Mucosa of rectum (tissue), 2 donors: ENCODE measurements around the gene UBE2J2.

ENCODE experiments used
- H3K27ac ChIP-seq, 2 donors: one replicate each; pipeline ENCODE4 v1.7.0; 2013; ENCODE audit warnings: inconsistent platforms in 2 of 2, low read depth in 2 of 2, low read length in 2 of 2
- H3K27me3 ChIP-seq, 2 donors: one replicate each; pipeline ENCODE4 v1.7.0; 2013; ENCODE audit warnings: low read length in 2 of 2; ENCODE audit not compliant: control insufficient read depth in 2 of 2, insufficient read depth in 2 of 2
- H3K36me3 ChIP-seq, 2 donors: one replicate each; pipeline ENCODE4 v1.7.0; 2013; ENCODE audit warnings: low read length in 2 of 2; ENCODE audit not compliant: control insufficient read depth in 2 of 2, insufficient read depth in 2 of 2
- H3K4me1 ChIP-seq, 2 donors: one replicate each; pipeline ENCODE4 v1.7.0; 2013; ENCODE audit warnings: low read length in 2 of 2, mild to moderate bottlenecking in 1 of 2; ENCODE audit not compliant: control insufficient read depth in 2 of 2, insufficient read depth in 2 of 2
- H3K4me3 ChIP-seq, 2 donors: one replicate each; pipeline ENCODE4 v1.7.0; 2013; ENCODE audit warnings: low read length in 2 of 2
- H3K9ac ChIP-seq, 2 donors: one replicate each; pipeline ENCODE4 v1.7.0; 2013; ENCODE audit warnings: low read length in 2 of 2, low read depth in 1 of 2, mild to moderate bottlenecking in 1 of 2
- H3K9me3 ChIP-seq, 2 donors: one replicate each; pipeline ENCODE4 v1.7.0; 2013; ENCODE audit warnings: low read length in 2 of 2; ENCODE audit not compliant: control insufficient read depth in 2 of 2
- donor health status: healthy.
- donor health status: Normal muscosa, but diverticular disease.

The UBE2J2 gene

DNA sequence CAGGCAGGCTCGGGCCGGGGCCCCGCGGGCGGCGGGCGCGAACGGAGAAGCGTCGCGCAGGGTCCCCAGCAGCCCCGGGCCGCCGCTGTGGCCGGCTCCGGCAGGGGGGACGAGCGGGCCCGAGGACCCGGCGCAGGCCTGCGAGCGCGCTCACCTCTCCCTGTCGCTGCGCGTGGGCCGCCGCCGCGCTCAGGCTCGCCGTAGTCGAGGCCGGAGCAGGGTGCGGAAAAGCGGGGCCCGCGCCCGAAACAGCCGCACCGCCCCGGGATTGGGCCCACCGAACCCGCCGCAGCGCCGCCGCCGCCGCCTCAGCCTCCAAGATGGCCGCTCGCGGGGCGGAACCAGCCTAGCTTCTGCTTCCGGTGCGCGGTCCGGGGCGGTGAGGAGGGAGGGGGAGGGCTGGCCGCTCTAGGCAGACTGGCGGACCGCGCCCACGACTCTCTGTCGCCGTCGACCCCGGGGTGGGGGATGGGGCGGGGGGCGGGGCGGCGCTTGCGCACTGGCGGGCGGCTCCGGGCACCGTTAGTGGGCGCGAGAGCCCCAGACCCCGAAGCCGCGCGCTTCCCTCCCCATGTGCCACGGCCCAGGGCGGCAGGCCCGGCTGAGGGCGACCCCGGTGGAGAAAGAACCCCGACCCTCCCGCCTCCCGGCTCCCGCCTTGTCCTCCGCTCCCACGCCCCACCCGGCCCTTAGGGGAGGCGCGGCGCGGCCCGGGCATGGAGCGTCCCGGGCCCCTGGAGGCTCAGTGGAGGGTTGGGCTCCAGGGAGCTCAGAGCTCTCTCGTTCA, at the start of gene UBE2J2:
TSS of gene UBE2J2 (minus strand) at position 343 of the 787 bp plus-strand sequence. CDS start 5,862 bp downstream, outside the sequence.
- H3K4me3 ChIP-seq = peak within 1 kb of the TSS; percentile 78 to 87
- peak within 1 kb of the TSS; percentile 75 to 80 for H3K27ac ChIP-seq
- peaks cover 0 to 4% of the 10 kb centered on the region in 2 donors for H3K36me3 ChIP-seq
- peaks cover 21 to 29% of the 10 kb centered on the region in 2 donors for H3K4me1 ChIP-seq
- H3K9ac ChIP-seq = peak within 1 kb of the TSS; percentile 90 to 93
- no peaks in the 10 kb centered on the region for H3K9me3 ChIP-seq
- H3K27me3 ChIP-seq = no peaks in the 10 kb centered on the region

GRCh38 chr1:1322952-1323351, 49.3 kb upstream of the UBE2J2 start:
- no peak overlapping the region for H3K9ac ChIP-seq
- no peaks in the 10 kb centered on the region for H3K9me3 ChIP-seq
- H3K4me1 ChIP-seq = peaks cover 20 to 27% of the 10 kb centered on the region in 2 donors
- peaks cover 12 to 15% of the 10 kb centered on the region in 2 donors for H3K36me3 ChIP-seq
- H3K4me3 ChIP-seq = no peak overlapping the region
- no peak overlapping the region for H3K27ac ChIP-seq
- no peaks in the 10 kb centered on the region for H3K27me3 ChIP-seq

DNA sequence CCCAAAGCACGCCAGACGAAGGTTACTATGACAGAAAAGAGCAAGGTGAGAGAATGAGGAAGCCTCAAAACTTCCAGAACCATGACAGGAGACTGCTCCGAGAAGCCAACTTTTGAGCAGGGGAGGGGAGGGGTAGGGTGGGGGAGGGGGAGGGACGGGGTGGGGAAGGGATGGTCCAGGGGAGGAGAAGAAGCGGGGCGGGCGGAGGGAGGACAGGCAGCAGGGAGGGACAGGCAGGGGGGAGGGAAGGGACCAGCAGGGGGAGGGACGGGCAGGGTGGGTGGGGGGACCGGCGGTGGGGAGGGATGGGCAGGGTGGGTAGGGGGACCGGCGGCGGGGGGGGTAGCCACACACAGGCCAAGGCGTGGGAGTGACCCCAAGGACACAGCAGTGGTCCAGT, 48.8 kb upstream of the UBE2J2 start:
- Histone ChIP-seq H3K4me1 (peaks cover 20 to 29% of the 10 kb centered on the region in 2 donors), H3K36me3 (peaks cover 7 to 18% of the 10 kb centered on the region in 2 donors)

GRCh38 chr1:1321477-1321876, 47.8 kb upstream of the UBE2J2 start:
- H3K9ac ChIP-seq = no peak overlapping the region
- no peaks in the 10 kb centered on the region for H3K9me3 ChIP-seq
- peaks cover 18 to 29% of the 10 kb centered on the region in 2 donors for H3K4me1 ChIP-seq
- H3K27me3 ChIP-seq = no peaks in the 10 kb centered on the region
- H3K36me3 ChIP-seq = peaks cover 2 to 19% of the 10 kb centered on the region in 2 donors
- H3K27ac ChIP-seq = no peak overlapping the region
- no peak overlapping the region for H3K4me3 ChIP-seq

More for the DNA sequence above, 48.8 kb upstream of the UBE2J2 start:
- Histone ChIP-seq H3K9me3 (no peaks in the 10 kb centered on the region), H3K27ac (no peak overlapping the region), H3K27me3 (no peaks in the 10 kb centered on the region), H3K9ac (no peak overlapping the region), H3K4me3 (no peak overlapping the region)

DNA sequence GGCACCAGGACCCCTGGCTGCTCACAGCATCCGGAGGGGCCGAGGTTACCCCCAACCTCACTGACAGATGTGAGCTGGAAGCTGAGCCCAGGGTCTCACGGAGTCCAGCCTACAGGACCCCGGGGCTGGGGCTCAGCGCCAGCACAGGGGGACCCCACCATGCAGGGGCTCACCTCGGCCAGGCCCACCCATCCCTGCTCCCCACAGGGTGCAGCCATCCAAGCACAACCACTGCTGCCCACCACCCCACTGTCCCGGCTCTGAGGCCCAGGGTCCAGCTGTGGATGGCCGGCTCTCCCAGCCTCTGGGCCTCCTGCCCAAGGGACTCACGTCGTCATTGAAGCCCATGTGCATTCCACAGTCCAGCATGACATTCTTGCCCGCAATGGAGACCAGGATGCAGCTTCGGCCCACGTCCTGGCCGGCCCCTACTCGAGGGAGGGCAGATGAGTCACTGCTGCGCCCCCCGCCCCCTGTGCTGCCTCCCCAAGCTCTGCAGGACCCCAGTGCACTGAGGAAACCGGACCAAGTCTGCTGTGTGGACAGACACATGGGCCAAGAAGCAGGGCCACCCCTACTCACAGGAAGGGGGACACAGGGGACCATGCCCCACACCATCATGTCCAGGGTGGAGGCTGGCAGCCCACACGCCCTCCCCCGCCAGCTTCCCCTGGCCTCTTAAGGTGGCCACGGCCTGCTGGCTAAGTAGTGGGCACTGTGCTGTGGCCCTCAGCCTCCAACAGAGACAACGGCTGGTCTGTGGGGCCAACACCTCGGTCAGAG, 47.2 kb upstream of the UBE2J2 start:
- Histone ChIP-seq H3K4me1 (peaks cover 12 to 24% of the 10 kb centered on the region in 2 donors), H3K36me3 (peaks cover 2 to 19% of the 10 kb centered on the region in 2 donors), H3K9ac (no peak overlapping the region), H3K9me3 (no peaks in the 10 kb centered on the region), H3K27me3 (no peaks in the 10 kb centered on the region), H3K27ac (no peak overlapping the region), H3K4me3 (no peak overlapping the region)

GRCh38 chr1:1319646-1319941, 45.9 kb upstream of the UBE2J2 start:
- no peak overlapping the region for H3K9ac ChIP-seq
- no peak overlapping the region for H3K27ac ChIP-seq
- peaks cover 8 to 24% of the 10 kb centered on the region in 2 donors for H3K36me3 ChIP-seq
- H3K4me3 ChIP-seq = no peak overlapping the region
- H3K4me1 ChIP-seq = peaks cover 5 to 16% of the 10 kb centered on the region in 2 donors
- no peaks in the 10 kb centered on the region for H3K9me3 ChIP-seq
- H3K27me3 ChIP-seq = no peaks in the 10 kb centered on the region

DNA sequence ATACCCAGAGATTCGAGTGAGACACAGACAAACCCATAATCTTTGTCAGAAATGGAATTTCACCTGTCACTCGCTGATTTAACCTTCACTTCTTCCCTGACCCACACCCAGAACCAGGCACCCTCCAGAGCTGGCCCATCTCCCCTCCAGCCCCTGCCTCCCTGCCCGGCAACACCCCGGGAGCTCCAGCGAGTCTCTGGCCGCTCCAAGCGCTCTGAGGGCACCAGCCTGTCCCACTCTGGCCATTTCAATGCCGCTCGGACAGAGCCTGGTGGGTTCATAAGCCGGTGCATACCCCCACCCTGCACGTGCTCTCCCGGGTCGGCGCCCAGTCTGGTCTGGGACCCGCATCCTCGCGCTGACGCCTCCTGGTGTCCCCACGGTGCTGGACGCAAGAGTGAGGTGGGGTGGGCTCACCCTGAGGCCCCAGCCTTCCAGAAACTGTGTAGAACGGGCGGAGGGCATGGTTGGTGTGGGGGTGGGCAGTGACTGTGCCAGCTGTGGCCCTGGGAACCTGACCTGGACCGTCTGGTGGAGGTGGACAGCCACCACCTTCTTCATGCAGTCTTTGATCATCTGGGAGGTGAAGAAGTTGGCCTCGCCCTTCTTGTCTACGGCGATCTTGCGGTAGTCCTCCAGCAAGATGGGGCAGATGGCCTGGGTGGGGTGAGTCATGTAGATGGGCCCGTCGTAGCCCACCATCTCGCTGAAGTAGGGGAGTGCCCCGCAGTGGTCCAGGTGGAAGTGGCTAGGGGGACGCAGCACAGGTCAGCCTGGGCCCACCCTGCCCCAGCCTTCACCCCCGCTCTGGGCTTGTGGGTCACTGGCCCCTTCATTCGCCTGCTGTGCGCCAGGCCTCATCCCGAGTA, 45.4 kb upstream of the UBE2J2 start:
- Histone ChIP-seq H3K36me3 (peaks cover 14 to 30% of the 10 kb centered on the region in 2 donors), H3K27ac (no peak overlapping the region), H3K27me3 (no peaks in the 10 kb centered on the region), H3K9ac (no peak overlapping the region), H3K4me3 (no peak overlapping the region), H3K4me1 (peaks cover 5 to 16% of the 10 kb centered on the region in 2 donors), H3K9me3 (no peaks in the 10 kb centered on the region)

- no peaks in the 10 kb centered on the region for H3K9me3 ChIP-seq
- no peaks in the 10 kb centered on the region for H3K27me3 ChIP-seq
- H3K36me3 ChIP-seq = peaks cover 22 to 38% of the 10 kb centered on the region in 2 donors
- no peak overlapping the region for H3K4me3 ChIP-seq
- H3K27ac ChIP-seq = no peak overlapping the region
- no peak overlapping the region for H3K9ac ChIP-seq
- peaks cover 2 to 11% of the 10 kb centered on the region in 2 donors for H3K4me1 ChIP-seq
These were observed 44.5 kb upstream of the UBE2J2 start for GRCh38 chr1:1318131-1318652.

- no peak overlapping the region for H3K9ac ChIP-seq
- H3K4me3 ChIP-seq = no peak overlapping the region
- H3K9me3 ChIP-seq = no peaks in the 10 kb centered on the region
- peaks cover 29 to 44% of the 10 kb centered on the region in 2 donors for H3K36me3 ChIP-seq
- H3K27me3 ChIP-seq = no peaks in the 10 kb centered on the region
- H3K4me1 ChIP-seq = peaks cover 2 to 5% of the 10 kb centered on the region in 2 donors
- H3K27ac ChIP-seq = no peak overlapping the region
These were observed 43.8 kb upstream of the UBE2J2 start for GRCh38 chr1:1317420-1317819.
